GM19025 (cell line): Measurements from ENCODE around the gene CRYM.
"Not testable (repeated sequence)": the region's sequence is repeated elsewhere in the genome, so short reads cannot be mapped to it uniquely, and the experiment has no call there.

ENCODE experiments used
- ATAC-seq: cut with Tn5 transposase; IDR thresholded peaks from one replicate; pipeline ENCODE4 v1.9.1; 2021; ENCODE audit warnings: mild to moderate bottlenecking, low read depth, moderate library complexity; ENCODE audit not compliant: unreplicated experiment

Gene CRYM

DNA sequence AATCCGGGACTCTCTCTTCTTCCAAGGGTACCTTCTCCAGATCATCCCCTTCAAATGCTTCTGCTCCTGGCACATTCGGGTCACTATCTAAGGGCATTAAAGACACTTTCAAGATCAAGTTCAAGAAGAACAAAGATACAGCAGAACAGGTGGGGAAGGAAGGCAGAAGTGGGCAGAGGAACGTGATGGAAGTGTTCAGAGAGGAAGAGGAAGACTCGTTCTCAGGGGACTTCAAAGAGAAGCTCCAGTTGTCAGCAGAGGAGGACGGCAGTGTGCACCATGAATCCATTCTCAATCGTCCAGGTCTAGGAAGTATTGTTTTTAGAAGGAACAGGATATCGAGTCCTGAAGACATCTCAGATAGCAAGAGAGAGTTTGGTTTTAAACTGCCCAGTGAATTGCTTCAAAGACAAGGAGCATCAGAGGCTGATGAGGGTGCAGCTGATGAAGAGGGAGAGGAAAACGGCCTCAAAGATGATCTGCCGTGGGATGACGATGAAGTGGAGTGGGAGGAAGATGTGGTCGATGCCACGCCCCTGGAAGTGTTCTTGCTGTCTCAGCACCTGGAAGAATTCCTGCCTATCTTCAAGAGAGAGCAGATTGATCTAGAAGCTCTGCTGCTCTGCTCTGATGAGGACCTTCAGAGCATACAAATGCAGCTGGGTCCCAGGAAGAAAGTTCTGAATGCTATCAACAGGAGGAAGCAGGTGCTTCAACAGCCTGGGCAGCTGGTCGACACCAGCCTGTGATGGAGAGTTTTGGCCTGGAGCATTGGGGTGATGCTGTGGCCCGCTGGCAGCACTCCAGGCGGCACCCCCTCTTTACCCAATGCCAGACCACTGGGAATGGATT is 27.8 kb downstream of the CRYM start:
- no peak for ATAC-seq

DNA sequence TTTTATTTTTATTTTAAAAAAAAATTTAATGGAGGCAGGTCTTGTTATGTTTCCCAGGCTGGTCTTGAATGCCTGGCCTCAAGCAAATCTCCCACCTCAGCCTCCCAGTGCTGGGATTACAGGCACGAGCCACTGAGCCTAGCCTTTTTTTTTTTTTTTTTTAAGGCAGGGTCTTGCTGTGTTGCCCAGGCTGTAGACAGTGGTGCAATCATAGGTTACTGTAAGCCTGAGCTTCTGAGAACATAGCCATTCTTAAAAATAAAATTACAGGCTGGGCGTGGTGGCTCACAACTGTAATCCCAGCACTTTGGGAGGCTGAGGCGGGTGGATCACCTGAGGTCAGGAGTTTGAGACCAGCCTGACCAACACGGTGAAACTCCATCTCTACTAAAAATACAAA is 29.9 kb downstream of the CRYM start:
- not testable (repeated sequence) for ATAC-seq

DNA sequence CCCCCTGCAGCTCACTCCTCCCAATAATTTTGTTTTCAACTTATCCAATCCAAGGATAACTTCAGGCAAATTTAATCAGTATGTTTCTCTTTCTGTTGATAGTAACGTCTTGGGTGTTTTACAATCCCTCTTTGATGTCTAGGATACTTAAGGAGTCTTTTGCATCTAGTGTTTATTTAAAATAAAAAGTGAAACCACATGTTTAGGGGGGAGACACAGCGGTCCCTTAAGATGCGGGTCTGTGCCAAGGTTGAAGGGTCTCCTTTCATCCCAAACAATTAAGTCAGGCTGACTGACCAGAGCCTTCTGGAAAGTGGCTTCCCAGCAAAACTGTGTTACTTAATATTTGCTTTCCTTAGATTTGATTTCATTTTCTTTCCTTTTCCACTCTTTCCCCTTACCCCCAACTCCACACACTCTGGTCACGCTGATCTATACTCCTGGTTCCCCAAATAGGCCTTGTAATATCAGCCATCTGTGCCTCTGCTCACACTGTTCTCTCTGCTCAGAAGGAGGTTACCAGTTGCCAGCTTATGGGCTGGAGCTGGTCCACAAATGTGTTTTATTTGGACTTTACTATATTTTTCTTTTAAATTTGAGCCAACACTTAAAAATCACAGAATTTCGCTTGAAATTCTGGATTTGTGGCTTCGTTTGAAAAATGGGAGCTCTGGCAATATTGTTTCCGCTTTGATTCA is 33.4 kb downstream of the CRYM start:
- ATAC-seq, result no peak

DNA sequence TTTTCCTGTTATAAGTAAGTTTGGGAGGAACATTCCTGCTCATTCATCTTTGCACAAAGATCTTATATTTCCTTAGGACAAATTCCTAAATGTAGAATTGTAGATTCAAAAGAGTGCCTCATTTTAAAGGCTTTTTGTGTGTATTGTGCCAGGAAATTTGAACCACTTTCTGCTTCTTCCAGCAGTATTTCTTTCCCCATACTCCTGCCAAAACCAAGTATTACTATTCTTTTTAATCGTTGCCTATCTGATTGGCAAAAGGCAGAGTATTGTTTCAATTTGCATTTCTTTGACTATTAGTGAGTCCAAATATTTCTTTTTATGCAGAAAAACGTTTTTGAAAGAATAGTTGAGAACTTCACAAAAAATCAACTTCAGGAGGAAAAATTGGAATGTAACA is 35.3 kb downstream of the CRYM start:
- no peak for ATAC-seq

DNA sequence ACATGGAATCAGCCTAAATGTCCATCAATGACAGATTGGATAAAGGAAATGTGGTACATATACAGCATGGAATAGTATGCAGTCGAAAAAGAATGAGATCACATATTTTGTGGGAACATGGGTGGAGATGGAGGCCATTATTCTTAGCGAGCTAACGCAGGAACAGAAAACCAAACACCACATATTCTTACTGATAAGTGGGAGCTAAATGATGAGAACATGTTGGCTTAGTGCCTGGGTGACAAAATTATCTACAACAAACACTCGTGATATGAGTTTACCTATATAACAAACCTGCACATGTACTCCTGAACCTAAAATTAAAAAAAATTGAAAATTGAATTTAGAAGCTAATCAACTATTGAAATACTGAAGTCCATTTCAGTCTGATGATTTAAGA is 38.4 kb downstream of the CRYM start:
- no peak for ATAC-seq

DNA sequence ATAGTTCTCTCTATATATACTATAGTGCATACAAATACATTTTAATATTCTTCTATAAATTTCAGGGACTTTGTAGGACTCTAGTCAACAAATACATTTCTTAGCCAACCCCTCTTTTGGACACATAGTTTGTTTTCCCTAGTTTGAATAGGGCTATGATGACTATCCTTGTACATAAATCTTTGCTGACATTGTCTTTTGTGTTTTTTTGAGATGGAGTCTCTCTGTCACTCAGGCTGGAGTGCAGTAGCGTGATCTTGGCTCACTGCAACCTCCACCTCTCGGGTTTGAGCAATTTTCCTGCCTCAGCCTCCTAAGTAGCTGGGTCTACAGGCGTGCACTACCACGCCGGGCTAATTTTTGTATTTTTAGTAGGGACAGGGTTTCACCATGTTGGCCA is 41.3 kb downstream of the CRYM start:
- no peak for ATAC-seq

DNA sequence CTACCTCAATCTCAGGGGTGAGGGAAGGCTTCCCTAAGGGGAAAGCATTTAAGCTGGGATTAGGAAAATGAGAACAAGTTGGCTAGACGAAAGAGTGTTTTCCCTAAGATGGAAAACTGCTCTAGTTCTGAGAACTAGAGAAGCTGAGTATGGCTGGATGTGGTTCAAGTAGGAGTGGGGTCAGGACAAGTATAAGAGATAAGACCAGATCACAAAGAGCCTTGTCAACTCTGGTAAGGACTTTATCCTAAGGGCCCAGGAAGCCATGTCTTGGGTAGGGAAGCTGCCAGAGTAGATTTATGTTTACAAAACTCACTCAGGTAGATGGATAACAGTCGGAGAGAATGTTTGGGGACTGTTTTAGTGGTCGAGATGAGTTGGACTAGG is 42.9 kb downstream of the CRYM start:
- ATAC-seq, result no peak

DNA sequence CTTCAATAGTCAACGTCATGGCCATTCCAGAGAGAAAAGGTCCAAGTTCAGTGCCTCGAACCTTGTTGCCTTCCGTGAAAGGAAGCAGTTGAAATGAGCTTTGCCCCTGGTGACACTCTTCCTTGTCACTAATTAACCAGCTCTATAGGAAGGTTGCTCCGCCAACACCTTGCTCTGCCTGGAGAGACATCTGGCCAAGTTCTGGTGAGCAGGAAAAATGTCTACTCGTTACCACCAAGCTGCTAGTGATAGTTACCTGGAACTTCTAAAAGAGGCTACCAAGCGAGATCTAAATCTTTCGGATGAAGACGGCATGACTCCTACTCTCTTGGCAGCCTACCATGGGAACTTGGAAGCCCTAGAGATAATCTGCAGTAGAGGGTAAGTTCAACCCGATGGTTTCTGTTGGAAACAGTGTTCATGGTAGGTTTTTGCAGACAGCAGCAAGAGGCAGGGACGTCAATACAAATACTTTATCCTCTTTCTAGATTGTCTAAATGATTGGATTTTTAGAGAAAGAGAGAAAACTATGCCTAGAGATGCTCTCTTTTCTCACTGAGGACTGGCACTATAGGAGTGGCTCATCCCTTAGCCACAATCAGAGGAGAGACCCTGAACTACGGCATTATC is 44.5 kb downstream of the CRYM start, which contains the start of gene ANKS4B:
Gene ANKS4B (plus strand): TSS at position 179 of the 630 bp plus-strand sequence. CDS start 39 bp downstream, at position 218.
- no peak for ATAC-seq

DNA sequence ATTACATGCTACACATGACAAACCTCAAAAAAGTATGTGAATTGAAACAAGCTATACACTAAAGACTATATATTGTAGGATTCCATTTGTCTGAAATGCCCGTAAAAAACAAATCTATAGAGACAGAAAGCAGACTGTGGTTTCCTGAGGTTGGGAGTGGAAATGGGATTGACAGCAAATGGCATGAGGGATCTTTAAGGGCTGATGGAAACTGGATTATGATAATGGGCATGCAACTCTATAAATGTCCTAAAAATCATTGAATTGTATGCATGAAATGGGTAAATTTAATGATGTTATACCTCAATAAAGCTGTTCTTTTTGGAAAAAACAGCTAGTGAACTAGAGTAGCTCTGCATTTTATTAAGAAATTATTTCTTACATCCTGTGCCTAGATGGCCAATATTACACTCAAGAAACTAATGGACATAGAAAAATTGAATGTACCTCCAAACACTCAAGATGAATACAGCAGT is 45.0 kb downstream of the CRYM start:
- no peak for ATAC-seq

DNA sequence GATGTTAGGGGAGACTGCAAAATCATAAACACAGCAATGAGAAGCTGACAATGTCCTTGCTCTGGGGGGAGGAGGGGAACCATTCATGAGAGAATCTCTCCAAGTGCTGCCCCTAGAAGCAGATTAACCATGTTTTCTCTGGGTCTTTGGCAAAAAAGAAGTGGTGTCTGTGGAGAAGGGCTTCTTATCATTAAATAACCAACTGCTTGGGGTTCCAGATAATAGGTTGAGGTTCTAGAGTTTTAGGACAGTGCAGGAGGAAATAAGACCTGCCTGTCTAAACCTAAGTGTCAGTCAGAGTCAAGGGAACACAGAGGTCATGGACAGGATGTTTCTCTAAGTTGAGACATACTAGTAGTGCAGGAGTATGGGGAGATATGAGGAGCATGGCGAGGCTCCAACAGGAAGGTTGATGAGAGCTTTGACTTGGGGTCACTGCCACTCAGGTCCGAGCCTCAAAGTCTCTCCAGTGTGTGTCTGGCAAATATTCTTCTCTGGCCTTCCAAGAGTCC is 49.7 kb downstream of the CRYM start:
- no peak for ATAC-seq

DNA sequence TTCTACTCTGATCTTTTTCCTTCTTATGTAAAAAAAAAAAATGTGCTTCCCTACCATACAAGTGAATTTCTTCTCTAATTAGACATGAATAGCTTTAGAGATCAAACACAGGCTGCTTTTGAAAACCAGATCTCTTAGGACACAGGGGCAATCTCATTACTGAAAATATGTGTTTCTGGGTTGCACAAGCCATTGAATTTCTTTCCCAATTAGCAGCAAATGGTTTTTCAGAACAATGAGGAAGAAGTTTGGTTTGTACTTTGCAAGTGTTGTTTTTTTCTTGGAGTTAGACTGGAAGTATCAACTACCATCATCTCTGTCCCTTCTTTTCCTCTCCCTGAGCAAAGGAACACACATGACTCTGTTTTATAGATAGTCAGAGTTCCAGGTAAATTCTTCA is 50.2 kb downstream of the CRYM start:
- no peak for ATAC-seq

DNA sequence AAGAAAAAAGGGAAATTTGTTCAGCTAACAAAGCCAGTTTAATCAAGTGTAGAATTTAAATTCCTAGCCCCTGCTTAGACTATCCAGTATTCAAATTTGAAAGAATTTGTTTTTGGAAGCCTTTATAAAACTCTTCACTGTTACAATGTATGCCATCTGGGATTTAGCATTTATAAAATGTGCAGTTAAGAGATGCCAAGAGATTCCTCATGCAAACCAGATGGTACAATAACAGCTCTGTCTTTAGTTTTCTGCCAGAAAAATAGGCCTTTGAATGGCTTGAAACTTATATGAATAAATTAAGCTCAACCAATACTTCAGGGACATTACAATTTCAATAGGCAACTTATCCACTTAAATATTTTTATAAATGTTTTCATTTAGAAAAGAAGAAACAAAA is 51.3 kb downstream of the CRYM start:
- ATAC-seq, result no peak

DNA sequence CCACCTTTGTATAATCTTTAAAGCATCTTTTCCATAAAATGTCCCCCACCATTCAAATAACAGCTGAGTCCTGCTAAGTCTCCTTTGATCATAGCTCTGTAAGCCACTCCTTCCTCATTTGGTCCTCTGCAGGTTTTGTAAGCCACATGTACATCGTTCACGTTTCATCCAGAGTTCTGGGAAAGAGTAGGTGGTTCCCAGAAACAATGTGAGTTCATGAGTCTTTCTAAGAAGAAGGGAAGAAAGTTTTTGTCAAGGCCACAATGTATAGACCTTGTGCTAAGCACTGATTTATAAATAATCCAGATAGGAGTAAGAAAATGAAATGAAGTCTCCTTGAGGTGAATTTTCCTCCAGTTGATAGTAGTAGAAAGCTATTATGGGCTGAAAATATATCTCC is 53.3 kb downstream of the CRYM start:
- ATAC-seq, result no peak

DNA sequence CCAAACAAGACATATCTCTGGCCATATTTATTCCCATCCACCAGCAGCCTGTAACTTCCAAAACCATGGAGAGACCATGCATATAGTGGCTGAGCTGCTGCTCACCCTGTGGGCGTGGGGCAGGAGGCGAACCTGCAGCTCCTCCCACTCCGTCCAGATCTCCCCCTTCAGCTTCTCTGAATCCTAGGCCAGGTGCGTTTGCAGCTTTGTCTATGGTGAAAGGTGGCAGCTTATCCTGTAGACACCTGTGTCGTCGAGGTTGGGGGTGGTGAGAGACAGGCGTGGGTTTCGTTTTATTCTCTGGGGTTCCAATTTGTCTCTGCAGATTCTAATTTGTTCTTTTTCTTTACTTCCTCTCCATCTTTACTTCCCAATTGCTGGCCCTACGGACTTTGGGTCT is 54.3 kb downstream of the CRYM start:
- ATAC-seq, result no peak

DNA sequence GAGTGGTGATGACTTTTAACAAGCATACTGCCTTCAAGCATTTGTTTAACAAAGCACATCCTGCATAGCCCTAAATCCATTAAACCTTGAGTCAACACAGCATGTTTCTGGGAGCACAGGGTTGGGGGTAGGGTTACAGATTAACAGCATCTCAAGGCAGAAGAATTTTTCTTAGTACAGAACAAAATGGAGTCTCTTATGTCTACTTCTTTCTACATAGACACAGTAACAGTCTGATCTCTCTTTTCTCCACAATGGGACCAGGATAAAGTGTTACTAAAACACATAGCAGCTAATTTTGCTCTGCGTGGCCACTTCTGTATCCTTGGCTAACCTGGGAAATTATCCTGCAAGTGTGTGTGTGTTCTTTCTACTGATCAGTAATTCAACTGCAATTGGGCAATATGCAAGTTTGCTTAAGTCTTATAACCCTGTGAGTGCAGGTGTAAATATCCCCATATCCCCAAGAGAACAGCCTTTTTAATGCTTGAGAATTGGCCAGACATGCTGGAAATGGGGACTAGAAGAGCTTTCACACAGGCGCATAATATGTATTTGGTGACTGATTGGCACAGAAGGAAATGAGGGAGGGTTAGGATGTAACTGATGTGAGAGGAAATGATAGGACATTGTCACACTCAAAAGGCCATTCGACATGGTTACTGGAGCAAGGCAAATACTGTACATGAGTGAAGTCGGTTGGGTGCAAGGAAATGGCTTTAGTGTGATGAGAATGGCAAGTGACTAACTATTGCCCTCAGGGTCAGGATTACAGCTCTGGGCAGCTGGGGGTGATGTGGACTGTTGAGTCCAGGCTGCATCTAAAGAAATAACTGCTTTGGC is 55.4 kb downstream of the CRYM start:
- no peak for ATAC-seq

DNA sequence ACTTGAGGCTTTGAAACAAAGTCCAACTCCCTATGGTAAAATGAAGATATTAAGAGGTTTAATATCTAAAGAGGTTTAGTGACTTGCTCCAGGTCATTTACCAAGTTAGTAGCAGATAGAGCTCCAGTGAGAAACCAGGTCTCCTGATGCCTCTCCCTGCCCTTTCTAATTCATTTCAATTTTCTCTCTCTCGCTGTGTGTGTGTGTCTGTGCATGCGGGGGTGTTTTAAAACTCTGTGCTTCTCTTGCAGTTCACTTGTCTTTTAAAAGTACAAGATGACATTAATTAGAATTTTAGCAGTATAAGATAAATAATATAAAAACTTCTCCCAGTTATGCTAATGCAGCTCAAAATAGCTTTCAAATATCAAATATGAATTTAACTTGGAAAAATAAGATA is 58.5 kb downstream of the CRYM start:
- ATAC-seq, result no peak

DNA sequence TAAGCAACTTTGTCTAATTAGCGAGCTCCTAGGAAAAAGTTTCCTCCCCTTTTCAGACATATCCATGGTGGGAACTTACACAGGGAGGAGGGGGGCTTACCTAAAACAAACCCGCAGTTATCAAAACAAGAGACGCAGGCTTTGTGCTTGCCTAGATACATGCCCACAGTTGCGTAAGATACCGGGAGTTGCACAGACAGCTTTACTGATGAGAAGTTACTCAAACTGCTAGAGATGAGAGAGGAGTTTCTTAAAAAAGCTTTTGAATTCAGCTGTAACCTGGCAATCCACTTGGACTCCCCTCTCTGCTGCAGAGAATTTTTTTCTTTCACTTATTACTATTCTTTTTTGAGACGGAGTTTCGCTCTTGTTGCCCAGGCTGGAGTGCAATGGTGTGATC is 59.9 kb downstream of the CRYM start:
- ATAC-seq, result no peak

DNA sequence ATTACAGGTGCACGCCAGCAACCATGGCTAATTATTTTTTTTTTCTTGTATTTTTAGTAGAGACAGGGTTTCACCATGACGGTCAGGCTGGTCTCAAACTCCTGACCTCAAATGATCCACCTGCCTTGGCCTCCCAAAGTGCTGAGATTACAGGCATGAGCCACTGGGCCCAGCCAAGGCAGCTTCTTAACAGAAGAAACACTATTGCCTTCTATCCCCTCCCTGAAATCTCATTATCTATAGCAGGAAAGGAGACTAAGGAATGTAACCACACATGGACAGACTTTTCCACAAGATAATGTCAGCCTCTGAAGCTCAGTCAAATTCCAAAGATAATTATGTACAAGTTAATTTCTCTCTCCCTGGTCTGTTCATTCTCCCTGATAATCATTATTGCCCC is 61.0 kb downstream of the CRYM start:
- no peak for ATAC-seq

DNA sequence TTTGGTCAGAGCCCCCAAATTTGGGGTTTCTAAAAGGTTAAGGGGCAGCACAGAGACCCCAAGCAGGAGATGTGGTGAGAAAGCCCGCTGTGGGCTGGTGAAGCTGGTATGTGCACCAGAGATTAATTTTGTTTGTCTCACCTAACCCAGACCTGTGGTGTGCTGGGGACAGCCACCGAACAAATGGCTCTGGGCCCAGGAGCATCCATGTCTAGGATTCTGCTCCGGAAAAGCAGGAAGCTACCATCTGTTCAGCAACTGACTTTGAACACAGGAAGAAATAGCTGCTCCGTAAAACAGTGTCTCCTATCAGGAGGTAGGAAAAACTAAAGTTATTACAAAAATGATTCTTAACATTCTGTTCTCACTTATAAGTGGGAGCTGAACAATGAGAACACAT is 64.0 kb downstream of the CRYM start:
- no peak for ATAC-seq

DNA sequence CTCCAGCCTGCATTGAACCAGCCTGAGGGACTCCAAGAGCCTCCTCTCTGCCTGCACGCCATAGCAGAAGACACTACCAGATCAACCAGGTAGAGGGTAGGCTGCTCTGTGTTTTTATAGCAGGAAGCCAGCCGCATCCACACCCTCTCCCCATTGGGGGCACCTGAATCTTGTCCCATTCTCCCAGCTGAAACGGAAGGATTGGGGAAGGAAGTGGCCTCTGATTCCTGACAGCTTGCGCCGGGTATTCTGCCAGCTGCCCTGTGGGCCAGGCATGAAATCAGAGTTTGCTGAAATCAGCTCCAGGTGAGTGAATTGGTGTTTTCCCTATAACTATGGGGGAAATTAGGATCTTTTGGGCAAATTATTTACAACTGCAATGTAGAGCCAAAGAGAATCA is 66.6 kb downstream of the CRYM start, which contains the start of gene ZP2:
Gene ZP2 (minus strand): TSS at position 89 of the 400 bp plus-strand sequence. CDS start 27 bp downstream, at position 62.
- no peak for ATAC-seq
